Testis (tissue), 2 donors: ENCODE measurements around the gene ENPP6.

Experiments
- CTCF ChIP-seq, 3 experiments: fragments of 450-650 bp in 2 of 3; fragments of 200-600 bp in 1 of 3; sonication (generic) in 1 of 3; IDR thresholded peaks; one replicate each; pipeline ENCODE4 v1.5.1; 2016 to 2019; ENCODE audit warnings: antibody characterized with exemption in 3 of 3, mild to moderate bottlenecking in 2 of 3, moderate library complexity in 1 of 3
- POLR2A ChIP-seq: fragments of 450-650 bp; IDR thresholded peaks from one replicate; pipeline ENCODE4 v1.6.1; 2017; ENCODE audit warnings: antibody characterized with exemption, mild to moderate bottlenecking, moderate library complexity

DNA sequence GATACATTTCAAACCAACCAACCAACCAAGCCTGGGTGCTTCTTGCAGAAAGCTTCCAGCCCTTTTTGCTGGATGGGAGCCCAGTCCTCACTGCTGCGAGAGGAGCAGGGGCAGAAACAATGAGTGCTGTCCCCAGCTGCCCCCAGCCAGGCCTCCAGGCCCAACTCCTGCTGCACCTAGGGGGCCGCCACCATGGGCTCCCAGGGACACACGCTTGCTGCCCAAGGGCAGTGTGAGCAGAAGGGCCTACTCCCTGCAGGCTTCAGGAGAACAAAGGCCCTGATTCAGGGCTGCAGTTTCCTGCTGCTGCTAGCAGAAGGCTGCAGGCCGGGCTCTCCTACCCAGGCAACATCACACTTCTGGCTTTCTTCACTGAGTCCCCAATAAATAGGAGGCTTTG, 37.7 kb upstream of the ENPP6 start:
- no peak for TF ChIP-seq CTCF (IDR thresholded peaks at IDR 0.05)
- TF ChIP-seq POLR2A = no peak
